Measurements from ENCODE around the gene DYNLT4. TPM values are rescaled to one million over a fixed set of nuclear protein-coding genes. Genes with fewer than 3 reads are reported as not detected.

The DYNLT4 gene
- total and polyA plus RNA-seq, 2 of the 13 experiments (the other 11 are each of a cell fraction or from before 2014, with no cell fraction given), result 0.77 TPM; not detected in 1

DNA sequence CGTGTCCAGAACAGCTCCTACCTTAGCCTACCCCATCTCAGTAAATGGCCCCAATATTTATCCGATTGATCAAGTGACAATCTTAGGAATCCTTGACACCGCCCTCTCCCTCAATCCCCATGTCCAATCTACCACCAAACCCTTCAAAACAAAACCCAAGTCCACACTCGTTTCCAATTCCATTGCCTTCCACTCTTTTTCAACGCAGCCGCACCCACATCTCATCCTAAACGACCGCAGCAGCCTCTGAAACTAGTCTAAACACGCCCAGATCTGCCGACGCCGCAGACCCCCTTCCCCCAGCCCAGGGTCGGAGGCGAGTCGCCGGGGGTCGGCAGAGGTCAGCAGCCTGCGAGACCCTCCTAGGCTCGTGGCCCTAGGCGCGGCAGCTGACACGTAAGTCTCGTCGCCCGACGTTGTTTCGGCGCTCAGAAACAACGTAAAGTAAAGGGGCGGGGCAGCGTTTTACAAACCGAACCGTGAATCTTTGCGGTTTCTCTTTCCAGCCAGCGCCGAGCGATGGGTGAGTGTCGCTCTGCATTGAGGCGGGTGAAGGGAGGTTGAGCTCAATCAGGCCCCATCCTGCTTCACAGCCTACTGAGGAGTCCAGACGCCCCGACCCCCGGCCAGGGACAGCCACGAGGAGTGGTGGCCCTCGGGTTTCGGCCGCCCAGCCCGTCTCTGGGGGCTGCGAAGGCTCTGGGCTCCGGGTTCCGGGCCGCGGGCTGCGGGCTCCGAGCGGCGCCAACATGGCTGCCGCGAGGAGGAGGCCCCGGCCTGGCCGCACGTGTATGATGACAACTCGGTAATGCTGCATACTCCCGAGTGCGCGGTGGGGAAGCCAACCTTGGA, 31.8 kb downstream of the DYNLT4 start, which contains the start of gene RPS8 (continued):
- TF ChIP-seq, protein P1, sequence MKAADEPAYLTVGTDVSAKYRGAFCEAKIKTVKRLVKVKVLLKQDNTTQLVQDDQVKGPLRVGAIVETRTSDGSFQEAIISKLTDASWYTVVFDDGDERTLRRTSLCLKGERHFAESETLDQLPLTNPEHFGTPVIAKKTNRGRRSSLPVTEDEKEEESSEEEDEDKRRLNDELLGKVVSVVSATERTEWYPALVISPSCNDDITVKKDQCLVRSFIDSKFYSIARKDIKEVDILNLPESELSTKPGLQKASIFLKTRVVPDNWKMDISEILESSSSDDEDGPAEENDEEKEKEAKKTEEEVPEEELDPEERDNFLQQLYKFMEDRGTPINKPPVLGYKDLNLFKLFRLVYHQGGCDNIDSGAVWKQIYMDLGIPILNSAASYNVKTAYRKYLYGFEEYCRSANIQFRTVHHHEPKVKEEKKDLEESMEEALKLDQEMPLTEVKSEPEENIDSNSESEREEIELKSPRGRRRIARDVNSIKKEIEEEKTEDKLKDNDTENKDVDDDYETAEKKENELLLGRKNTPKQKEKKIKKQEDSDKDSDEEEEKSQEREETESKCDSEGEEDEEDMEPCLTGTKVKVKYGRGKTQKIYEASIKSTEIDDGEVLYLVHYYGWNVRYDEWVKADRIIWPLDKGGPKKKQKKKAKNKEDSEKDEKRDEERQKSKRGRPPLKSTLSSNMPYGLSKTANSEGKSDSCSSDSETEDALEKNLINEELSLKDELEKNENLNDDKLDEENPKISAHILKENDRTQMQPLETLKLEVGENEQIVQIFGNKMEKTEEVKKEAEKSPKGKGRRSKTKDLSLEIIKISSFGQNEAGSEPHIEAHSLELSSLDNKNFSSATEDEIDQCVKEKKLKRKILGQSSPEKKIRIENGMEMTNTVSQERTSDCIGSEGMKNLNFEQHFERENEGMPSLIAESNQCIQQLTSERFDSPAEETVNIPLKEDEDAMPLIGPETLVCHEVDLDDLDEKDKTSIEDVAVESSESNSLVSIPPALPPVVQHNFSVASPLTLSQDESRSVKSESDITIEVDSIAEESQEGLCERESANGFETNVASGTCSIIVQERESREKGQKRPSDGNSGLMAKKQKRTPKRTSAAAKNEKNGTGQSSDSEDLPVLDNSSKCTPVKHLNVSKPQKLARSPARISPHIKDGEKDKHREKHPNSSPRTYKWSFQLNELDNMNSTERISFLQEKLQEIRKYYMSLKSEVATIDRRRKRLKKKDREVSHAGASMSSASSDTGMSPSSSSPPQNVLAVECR (CRISPR knock-in tag; IDR thresholded peaks at IDR 0.05; ENCODE audit: borderline replicate concordance), result peak; percentile 92
- 0 out of 2 replicates have a peak, but pooled peaks have one; percentile 83 for TF ChIP-seq SATB2 (CRISPR knock-in tag; IDR thresholded peaks at IDR 0.05)
- TF ChIP-seq CC2D1A (CRISPR knock-in tag; IDR thresholded peaks at IDR 0.05), result no peak
- TF ChIP-seq ZBTB7B (CRISPR knock-in tag; IDR thresholded peaks at IDR 0.05), result peak; percentile 98
- TF ChIP-seq ESRRA (CRISPR knock-in tag; IDR thresholded peaks at IDR 0.05; ENCODE audit: low read depth), result no peak; the same call in 1 of the 2 replicates
- peak; percentile 71; the same call in 1 of the 2 replicates for TF ChIP-seq TFAP4 (IDR thresholded peaks at IDR 0.05; ENCODE audit: borderline replicate concordance, low read depth)
- peak; percentile 66 for TF ChIP-seq ELF1 (CRISPR knock-in tag; IDR thresholded peaks at IDR 0.05)
- TF ChIP-seq RELA (CRISPR knock-in tag; IDR thresholded peaks at IDR 0.05), result peak; percentile 69; the same call in 1 of the 2 replicates
- TF ChIP-seq ZNF260 (CRISPR knock-in tag; IDR thresholded peaks at IDR 0.05; ENCODE audit: borderline replicate concordance, low read depth), result no peak
- peak; percentile 55; the same call in 1 of the 2 replicates for TF ChIP-seq ZKSCAN8 (CRISPR knock-in tag; IDR thresholded peaks at IDR 0.05; ENCODE audit: borderline replicate concordance)
- peak; percentile 57; the same call in 1 of the 2 replicates for TF ChIP-seq CBX5 (CRISPR knock-in tag; IDR thresholded peaks at IDR 0.05; ENCODE audit: borderline replicate concordance)
- no peak; the same call in 1 of the 2 replicates for TF ChIP-seq FOXK2 (IDR thresholded peaks at IDR 0.05)
- TF ChIP-seq ZNF850 (CRISPR knock-in tag; conservative IDR thresholded peaks at IDR 0.05), result peak; percentile 76
- TF ChIP-seq ZXDC (CRISPR knock-in tag; IDR thresholded peaks at IDR 0.05), result no peak
- TF ChIP-seq, protein P2, sequence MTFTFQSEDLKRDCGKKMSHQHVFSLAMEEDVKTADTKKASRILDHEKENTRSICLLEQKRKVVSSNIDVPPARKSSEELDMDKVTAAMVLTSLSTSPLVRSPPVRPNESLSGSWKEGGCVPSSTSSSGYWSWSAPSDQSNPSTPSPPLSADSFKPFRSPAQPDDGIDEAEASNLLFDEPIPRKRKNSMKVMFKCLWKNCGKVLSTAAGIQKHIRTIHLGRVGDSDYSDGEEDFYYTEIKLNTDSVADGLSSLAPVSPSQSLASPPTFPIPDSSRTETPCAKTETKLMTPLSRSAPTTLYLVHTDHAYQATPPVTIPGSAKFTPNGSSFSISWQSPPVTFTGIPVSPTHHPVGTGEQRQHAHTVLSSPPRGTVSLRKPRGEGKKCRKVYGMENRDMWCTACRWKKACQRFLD (CRISPR knock-in tag; IDR thresholded peaks at IDR 0.05; ENCODE audit: borderline replicate concordance), result peak; percentile 82; the same call in 1 of the 2 replicates
- no peak for TF ChIP-seq TCF12 (IDR thresholded peaks at IDR 0.05)
- no peak for TF ChIP-seq TCF12 (CRISPR knock-in tag; IDR thresholded peaks at IDR 0.05)
- TF ChIP-seq E2F1 (CRISPR knock-in tag; IDR thresholded peaks at IDR 0.05), result peak; percentile 69
- TF ChIP-seq DR1 (CRISPR knock-in tag; IDR thresholded peaks at IDR 0.05), result peak; percentile 97
